GM18909 (cell line): ENCODE measurements around the gene PPP2R5C.
"Not testable (repeated sequence)": the region's sequence is repeated elsewhere in the genome, so short reads cannot be mapped to it uniquely, and the experiment has no call there.

Source experiments
- ATAC-seq: cut with Tn5 transposase; IDR thresholded peaks from one replicate; pipeline ENCODE4 v1.9.1; 2021; ENCODE audit warnings: mild to moderate bottlenecking; ENCODE audit not compliant: unreplicated experiment, poor library complexity

Gene PPP2R5C

DNA sequence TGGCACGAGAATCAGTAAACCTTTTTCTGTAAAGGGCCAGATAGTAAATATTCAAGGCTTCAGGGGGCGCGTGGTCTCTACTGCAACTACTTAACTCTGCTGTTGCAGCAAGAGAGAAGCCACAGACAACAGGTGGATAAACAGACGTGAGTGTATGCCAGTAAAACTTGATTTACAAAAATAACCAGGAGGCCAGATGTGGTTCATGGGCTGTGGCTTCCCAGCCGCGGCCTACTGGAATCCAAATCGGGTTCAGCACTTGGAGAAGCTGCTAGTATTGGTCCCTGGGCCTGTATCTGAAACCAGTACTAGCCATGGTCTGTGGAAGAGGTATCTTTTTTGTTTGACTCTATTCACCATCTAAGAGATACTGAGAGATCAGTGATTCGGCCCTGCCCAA, 13.3 kb downstream of the PPP2R5C start:
- ATAC-seq: no peak

- no peak for ATAC-seq
These were observed 14.3 kb downstream of the PPP2R5C start for GRCh38 chr14:101775826-101776225.

GRCh38 chr14:101776344-101776743, 14.8 kb downstream of the PPP2R5C start:
- ATAC-seq: no peak

GRCh38 chr14:101780390-101780789, 18.9 kb downstream of the PPP2R5C start:
- no peak for ATAC-seq

GRCh38 chr14:101780887-101781239, 19.4 kb downstream of the PPP2R5C start:
- ATAC-seq: no peak

DNA sequence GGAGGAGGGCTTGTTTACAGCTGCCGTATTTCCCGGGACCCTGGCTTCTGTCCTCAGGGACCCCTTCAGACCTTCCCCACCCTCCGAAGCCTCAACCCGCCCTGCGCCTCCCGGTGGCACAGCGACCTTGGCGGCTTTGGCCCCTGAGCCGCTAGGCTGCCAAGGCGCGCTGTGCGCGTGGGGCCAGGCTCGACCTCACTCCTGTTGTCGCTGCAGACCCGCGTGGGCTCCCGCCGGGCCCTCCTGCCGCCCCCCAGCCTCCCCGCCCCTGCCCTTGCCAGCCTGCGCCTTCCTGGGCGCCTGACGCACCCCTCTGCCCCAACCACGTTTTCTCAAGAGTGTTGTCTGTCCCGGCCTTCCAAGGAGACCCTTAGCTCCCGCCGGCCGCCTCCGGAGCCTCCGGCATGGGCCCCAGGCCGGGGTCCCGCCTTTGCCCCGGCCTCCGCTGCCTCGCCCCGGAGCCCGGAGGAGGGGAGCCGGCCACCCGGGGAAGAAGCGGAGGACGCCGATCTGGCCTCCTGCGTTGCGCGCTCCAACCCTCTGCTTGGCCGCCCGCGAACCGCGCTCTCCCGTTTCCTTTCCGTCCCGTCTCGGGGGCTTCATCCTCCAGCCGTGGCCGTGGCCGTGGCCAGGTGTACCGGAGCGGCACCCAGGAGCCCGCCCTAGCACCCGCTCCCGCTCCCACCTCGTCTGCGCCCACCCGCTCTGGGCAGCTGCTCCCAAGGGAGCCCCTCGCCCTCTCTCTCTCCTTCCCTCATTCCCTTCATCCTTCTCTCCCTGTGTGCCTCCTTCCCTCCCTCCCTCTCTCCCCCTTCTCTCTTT, 19.9 kb downstream of the PPP2R5C start:
- ATAC-seq: no peak

DNA sequence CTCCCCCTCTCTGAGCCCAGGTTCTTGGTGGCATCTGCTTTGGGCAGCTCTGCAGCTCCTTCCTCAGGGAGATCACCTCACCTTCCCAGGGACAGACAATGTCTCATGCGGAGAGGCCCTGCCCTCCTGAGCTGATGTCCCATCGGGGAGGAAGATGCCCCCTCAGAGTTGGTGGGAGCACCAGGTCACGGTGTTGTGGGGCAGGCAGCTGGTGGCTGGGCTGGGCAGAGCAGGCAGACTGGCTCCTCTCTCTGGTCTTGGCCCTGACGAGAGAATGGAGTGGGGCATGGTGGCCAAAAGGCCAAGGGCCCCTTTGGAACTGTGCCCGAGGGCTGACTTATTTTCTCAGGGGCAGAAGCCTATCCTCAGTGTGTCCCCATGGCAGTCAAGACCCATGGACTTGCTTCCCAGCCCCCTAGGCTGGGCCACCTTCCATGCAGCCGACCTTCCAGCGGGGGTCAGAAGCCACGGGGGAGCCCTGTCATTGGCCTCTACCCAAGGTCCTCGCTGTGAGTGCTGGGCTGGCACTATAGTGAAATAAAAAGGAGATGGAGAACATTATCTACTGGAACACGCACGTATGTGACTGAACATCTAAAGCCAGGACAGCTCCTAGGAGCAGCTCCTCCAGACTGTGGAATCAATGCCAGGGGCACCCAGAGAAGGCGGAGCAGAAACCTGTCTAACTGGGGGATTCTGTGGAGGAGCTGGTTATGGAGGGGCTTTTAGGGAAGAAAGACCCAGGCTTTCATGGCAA, 21.9 kb downstream of the PPP2R5C start:
- no peak for ATAC-seq

DNA sequence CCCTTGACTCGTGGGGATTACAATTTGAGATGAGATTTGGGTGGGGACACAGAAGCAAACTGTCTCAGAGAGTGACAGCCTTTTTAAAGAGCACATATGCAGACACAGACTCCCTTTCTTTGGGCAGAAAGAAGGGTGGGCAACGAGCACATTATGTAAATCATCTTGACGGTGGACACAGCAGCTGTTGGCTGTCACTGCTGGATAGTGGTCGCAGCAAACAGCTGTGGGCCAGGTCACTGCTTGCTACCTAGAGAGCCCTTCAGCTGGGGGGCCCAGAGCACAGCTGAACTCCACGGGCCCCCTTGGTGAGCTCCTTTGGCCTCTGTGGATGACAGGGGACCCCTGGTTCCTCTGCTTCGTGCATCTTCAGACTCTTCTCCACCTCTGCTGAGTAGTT, 23.1 kb downstream of the PPP2R5C start:
- no peak for ATAC-seq

GRCh38 chr14:101788016-101788635, 26.6 kb downstream of the PPP2R5C start:
- ATAC-seq: no peak

DNA sequence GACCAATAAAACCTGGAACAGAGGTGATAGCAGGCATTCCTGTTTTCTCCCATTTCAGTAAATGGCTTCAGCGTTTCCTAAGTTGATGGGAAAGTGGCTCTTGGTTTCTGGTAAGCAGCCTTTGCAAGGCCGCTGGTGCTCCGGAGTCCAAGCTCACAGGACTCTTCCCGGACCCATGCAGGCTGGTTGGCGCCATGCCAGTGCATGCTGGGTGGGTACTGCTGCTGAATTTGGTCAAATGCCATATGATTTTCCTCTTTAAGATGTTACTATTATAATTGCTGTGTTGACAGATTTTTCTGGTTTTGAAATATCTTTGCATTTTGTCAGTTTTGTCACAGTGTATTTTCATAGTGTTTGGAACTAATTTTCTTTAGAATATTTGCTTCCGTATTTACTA, 27.7 kb downstream of the PPP2R5C start:
- ATAC-seq: no peak

DNA sequence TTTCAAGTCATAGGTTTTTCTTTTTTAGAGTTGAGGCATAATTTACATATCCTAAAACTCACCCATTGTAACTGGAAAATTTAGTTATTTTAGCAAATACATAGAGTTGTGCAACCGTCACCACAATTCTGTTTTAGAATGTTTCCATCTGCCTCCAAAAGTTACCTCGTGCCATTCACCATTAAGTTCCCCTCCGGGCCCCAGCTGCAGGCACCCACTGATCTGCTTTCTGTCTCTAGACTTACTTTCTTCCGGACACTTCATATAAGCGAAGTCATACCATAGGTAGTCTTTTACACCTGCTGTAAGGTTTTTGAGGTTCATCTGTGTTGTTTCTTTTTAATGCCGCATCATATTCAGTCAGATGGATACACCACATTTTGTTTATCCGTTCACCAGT, 28.7 kb downstream of the PPP2R5C start:
- no peak for ATAC-seq

DNA sequence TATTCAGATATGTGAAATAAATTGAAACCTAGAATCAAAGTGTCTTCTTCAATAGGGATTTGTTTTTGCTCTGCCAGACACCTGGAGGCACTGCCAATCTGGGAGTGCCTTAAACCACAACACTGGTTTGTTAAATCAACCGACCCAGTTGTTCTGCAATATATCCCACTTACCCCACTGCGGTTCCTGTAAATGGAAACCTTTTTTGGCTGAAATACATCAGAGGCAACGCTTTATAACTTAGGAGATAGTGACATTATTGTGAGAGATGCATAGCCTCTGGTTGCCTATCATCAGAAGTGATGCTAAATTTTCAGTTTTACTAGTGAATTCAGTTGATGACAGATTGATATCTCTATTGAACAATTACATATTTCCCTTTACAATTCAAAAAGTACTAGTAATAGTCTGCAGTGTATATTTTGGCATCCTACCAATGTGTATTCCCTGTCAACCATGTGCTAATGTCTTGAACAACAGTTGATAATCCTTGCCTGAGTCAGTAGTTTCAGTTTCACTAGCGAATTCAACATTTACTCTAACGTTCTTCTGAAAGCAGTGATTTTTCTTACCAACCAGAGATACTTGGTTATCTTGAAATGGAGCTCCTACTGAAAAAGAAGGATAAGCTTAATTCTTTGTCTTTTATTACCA, 30.5 kb downstream of the PPP2R5C start:
- ATAC-seq: no peak

DNA sequence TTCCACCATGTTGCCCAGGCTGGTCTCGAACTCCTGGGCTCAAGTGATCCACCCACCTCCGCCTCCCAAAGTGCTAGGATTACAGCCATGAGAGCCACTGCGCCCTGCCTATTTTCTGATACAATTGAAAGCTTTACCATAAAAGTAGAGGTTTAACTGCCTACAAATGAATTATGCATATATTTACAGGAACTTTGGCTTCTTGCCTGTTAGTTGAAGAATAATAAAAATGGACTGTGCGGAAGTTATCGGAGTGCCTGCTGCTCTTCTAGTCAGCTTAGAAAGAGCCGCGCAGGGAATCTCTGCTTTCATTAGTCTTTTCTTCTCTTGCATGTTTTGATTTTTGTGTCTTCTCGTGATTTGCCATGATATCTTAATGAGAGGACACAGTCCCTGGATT, 34.5 kb downstream of the PPP2R5C start:
- ATAC-seq: no peak

- no peak for ATAC-seq
These were observed 35.0 kb downstream of the PPP2R5C start for GRCh38 chr14:101796479-101796878.

DNA sequence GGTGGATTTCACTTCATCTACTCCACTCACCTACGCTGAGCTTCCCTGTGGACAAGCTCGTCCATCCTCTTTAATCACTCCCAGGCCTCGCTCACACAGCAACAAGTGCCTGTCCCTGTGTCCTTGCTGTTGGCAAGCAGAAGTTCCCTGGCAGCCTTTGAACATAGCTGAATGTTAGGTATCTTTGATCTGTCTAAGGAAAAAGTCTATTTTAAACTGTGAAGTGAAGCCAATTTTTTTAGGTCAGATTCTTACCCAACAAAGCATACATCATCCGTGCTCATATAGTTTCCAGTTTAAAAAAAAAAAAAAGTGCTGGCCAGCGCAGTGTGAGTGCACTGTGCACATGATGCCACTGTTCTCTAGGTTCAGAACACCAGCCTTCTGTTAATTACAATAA, 36.3 kb downstream of the PPP2R5C start:
- no peak for ATAC-seq

DNA sequence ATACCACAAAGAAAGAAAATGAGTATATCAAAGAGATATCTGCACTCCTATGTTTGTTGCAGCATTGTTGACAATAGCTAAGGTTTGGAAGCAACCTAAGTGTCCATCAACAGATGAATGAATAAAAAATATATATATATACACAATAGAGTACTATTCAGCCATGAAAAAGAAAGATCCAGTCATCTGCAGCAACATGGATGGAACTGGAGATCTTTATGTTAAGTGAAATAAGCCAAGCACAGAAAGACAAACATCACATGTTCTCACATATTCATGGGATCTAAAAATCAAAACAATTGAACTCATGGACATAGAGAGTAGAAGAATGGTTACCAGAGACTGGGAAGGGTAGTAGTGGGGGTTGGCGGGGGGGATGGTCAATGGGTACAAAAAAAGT, 42.9 kb downstream of the PPP2R5C start:
- ATAC-seq: not testable (repeated sequence)

- ATAC-seq: not testable (repeated sequence)
These were observed 44.7 kb downstream of the PPP2R5C start for GRCh38 chr14:101806252-101806651.

- no peak for ATAC-seq
These were observed 46.6 kb downstream of the PPP2R5C start for GRCh38 chr14:101808020-101808641.

GRCh38 chr14:101808894-101809670, 47.6 kb downstream of the PPP2R5C start:
- ATAC-seq: no peak
